SK-N-SH treated with all-trans-retinoic acid at 6 μM for 48 hours (cell line): ENCODE results near the gene C19orf67.

ENCODE experiments used
- ATAC-seq: fragments of 200-7000 bp; cut with Tn5 transposase; 3 replicates; pipeline ENCODE4 v1.9.1; 2020; ENCODE audit warnings: mild to moderate bottlenecking, moderate library complexity
- ARNTL ChIP-seq: fragments of 450-650 bp; formaldehyde crosslinking; IDR thresholded peaks from 2 replicates; pipeline ENCODE4 v1.5.0; 2020; ENCODE audit warnings: low read depth, mild to moderate bottlenecking, moderate library complexity, borderline replicate concordance
- BACH2 ChIP-seq: fragments of 250-450 bp; sonication (Bioruptor Pico); IDR thresholded peaks from 2 replicates; pipeline ENCODE4 v1.9.0; 2021; ENCODE audit warnings: mild to moderate bottlenecking, borderline replicate concordance
- CREB5 ChIP-seq: fragments of 250-450 bp; sonication (Bioruptor Pico); IDR thresholded peaks from 2 replicates; pipeline ENCODE4 v1.5.1; 2020; ENCODE audit warnings: low read depth, mild to moderate bottlenecking, moderate library complexity
- CSDC2 ChIP-seq: fragments of 250-450 bp; sonication (Bioruptor Pico); IDR thresholded peaks from 2 replicates; pipeline ENCODE4 v1.5.0; 2020; ENCODE audit warnings: mild to moderate bottlenecking, moderate library complexity
- ESRRG ChIP-seq: fragments of 250-450 bp; sonication (Bioruptor Pico); IDR thresholded peaks from 2 replicates; pipeline ENCODE4 v1.6.1; 2021; ENCODE audit warnings: mild to moderate bottlenecking
- GLIS3 ChIP-seq: fragments of 250-450 bp; sonication (Bioruptor Pico); IDR thresholded peaks from 2 replicates; pipeline ENCODE4 v1.5.0; 2020; ENCODE audit warnings: mild to moderate bottlenecking, moderate library complexity
- ISL1 ChIP-seq: fragments of 250-450 bp; sonication (Bioruptor Pico); IDR thresholded peaks from 2 replicates; pipeline ENCODE4 v2.1.2; 2022; ENCODE audit warnings: mild to moderate bottlenecking, moderate library complexity
- OSR1 ChIP-seq: fragments of 250-450 bp; sonication (Bioruptor Pico); IDR thresholded peaks from 2 replicates; pipeline ENCODE4 v1.8.0; 2022; ENCODE audit warnings: moderate library complexity, mild to moderate bottlenecking, inconsistent platforms
- POU6F1 ChIP-seq: fragments of 250-450 bp; sonication (Bioruptor Pico); IDR thresholded peaks from 2 replicates; pipeline ENCODE4 v1.8.0; 2021; ENCODE audit warnings: low read depth, mild to moderate bottlenecking, moderate library complexity, borderline replicate concordance
- PPARA ChIP-seq: fragments of 250-450 bp; sonication (Bioruptor Pico); IDR thresholded peaks from 2 replicates; pipeline ENCODE4 v1.5.0; 2020; ENCODE audit warnings: mild to moderate bottlenecking, borderline replicate concordance
- RARB ChIP-seq: fragments of 250-450 bp; sonication (Bioruptor Pico); IDR thresholded peaks from 2 replicates; pipeline ENCODE4 v1.8.0; 2021; ENCODE audit warnings: mild to moderate bottlenecking, moderate library complexity
- SNAI2 ChIP-seq: fragments of 250-450 bp; sonication (Bioruptor Pico); IDR thresholded peaks from 2 replicates; pipeline ENCODE4 v1.5.0; 2020; ENCODE audit warnings: mild to moderate bottlenecking, moderate library complexity
- TCF4 ChIP-seq: fragments of 250-450 bp; sonication (Bioruptor Pico); IDR thresholded peaks from 2 replicates; pipeline ENCODE4 v1.8.0; 2021; ENCODE audit warnings: mild to moderate bottlenecking, moderate library complexity, borderline replicate concordance
- TSHZ2 ChIP-seq: fragments of 250-450 bp; sonication (Bioruptor Pico); IDR thresholded peaks from 2 replicates; pipeline ENCODE4 v1.5.0; 2020; ENCODE audit warnings: mild to moderate bottlenecking, moderate library complexity
- ZC3H10 ChIP-seq: fragments of 250-450 bp; sonication (Bioruptor Pico); IDR thresholded peaks from 2 replicates; pipeline ENCODE4 v1.5.1; 2021; ENCODE audit warnings: mild to moderate bottlenecking, moderate library complexity
- ZFP3 ChIP-seq: fragments of 250-450 bp; sonication (Bioruptor Pico); IDR thresholded peaks from 2 replicates; pipeline ENCODE4 v1.5.0; 2020; ENCODE audit warnings: mild to moderate bottlenecking, moderate library complexity
- ZFP30 ChIP-seq: fragments of 450-650 bp; formaldehyde crosslinking; IDR thresholded peaks from 2 replicates; pipeline ENCODE4 v1.5.0; 2022; ENCODE audit warnings: mild to moderate bottlenecking, moderate library complexity
- ZNF565 ChIP-seq: fragments of 450-650 bp; formaldehyde crosslinking; conservative IDR thresholded peaks from 2 replicates; pipeline ENCODE4 v1.5.0; 2020; ENCODE audit warnings: low read depth, mild to moderate bottlenecking, moderate library complexity
- ZNF70 ChIP-seq: fragments of 450-650 bp; formaldehyde crosslinking; IDR thresholded peaks from 2 replicates; pipeline ENCODE4 v1.5.0; 2020; ENCODE audit warnings: mild to moderate bottlenecking, moderate library complexity
- ZNF8 ChIP-seq: fragments of 450-650 bp; formaldehyde crosslinking; IDR thresholded peaks from 2 replicates; pipeline ENCODE4 v1.5.0; 2020; ENCODE audit warnings: mild to moderate bottlenecking, moderate library complexity

C19orf67 gene

GRCh38 chr19:14105680-14106079, 20.1 kb upstream of the C19orf67 start:
- no peak for TF ChIP-seq TCF4 (CRISPR knock-in tag)
- TF ChIP-seq ESRRG (CRISPR knock-in tag), result no peak
- TF ChIP-seq CSDC2, result no peak
- no peak for TF ChIP-seq POU6F1 (CRISPR knock-in tag)
- no peak for TF ChIP-seq ZNF70 (CRISPR knock-in tag)
- TF ChIP-seq RARB, result no peak
- no peak for TF ChIP-seq ZFP3 (CRISPR knock-in tag)
- TF ChIP-seq GLIS3, result no peak
- TF ChIP-seq, all 23 proteins: peak for 0
- no peak for ATAC-seq

GRCh38 chr19:14103310-14103709, 17.7 kb upstream of the C19orf67 start:
- no peak for TF ChIP-seq ZFP30 (CRISPR knock-in tag)
- TF ChIP-seq ESRRG (CRISPR knock-in tag), result no peak
- no peak for TF ChIP-seq BACH2
- no peak for TF ChIP-seq ARNTL (CRISPR knock-in tag)
- no peak for TF ChIP-seq ZNF8 (CRISPR knock-in tag)
- no peak for TF ChIP-seq ZNF70 (CRISPR knock-in tag)
- no peak for TF ChIP-seq ZC3H10 (CRISPR knock-in tag)
- TF ChIP-seq PPARA (CRISPR knock-in tag), result no peak
- TF ChIP-seq OSR1 (CRISPR knock-in tag), result no peak
- no peak for TF ChIP-seq CSDC2
- no peak for TF ChIP-seq SNAI2
- no peak for TF ChIP-seq TSHZ2 (CRISPR knock-in tag)
- ATAC-seq, result no peak

- no peak for ATAC-seq
- no peak for TF ChIP-seq ZNF565 (CRISPR knock-in tag)
- no peak for TF ChIP-seq TCF4 (CRISPR knock-in tag)
- TF ChIP-seq CREB5, result no peak
- no peak for TF ChIP-seq GLIS3
- TF ChIP-seq RARB, result no peak
- TF ChIP-seq ISL1 (CRISPR knock-in tag), result no peak
- no peak for TF ChIP-seq PPARA (CRISPR knock-in tag)
- no peak for TF ChIP-seq ZC3H10 (CRISPR knock-in tag)
- no peak for TF ChIP-seq ZNF8 (CRISPR knock-in tag)
- no peak for TF ChIP-seq ZNF70 (CRISPR knock-in tag)
- TF ChIP-seq CSDC2, result no peak
- TF ChIP-seq ZFP3 (CRISPR knock-in tag), result no peak
- TF ChIP-seq ARNTL (CRISPR knock-in tag), result no peak
- TF ChIP-seq OSR1 (CRISPR knock-in tag), result no peak
- no peak for TF ChIP-seq TSHZ2 (CRISPR knock-in tag)
Observed at GRCh38 chr19:14102756-14103155, 17.2 kb upstream of the C19orf67 start.

GRCh38 chr19:14102102-14102696, 16.6 kb upstream of the C19orf67 start:
- TF ChIP-seq ZC3H10 (CRISPR knock-in tag), result no peak
- TF ChIP-seq TCF4 (CRISPR knock-in tag), result no peak
- no peak for TF ChIP-seq RARB
- TF ChIP-seq CSDC2, result no peak
- no peak for TF ChIP-seq ZFP30 (CRISPR knock-in tag)
- no peak for ATAC-seq
